Breast epithelium (tissue), 4 donors: ENCODE measurements around the gene BSX. TPM values are rescaled to one million over a fixed set of nuclear protein-coding genes. Genes with fewer than 3 reads are reported as not detected.
A peak's percentile ranks its signal among the peaks of the same experiment; 100 is the strongest.

Experiments
- DNase-seq, 2 donors: peaks; one replicate each; pipeline ENCODE4 v3.0.0-alpha.2; 2019; ENCODE audit warnings: low spot score in 2 of 2
- H3K27ac ChIP-seq, 2 donors: fragments of 200-600 bp; sonication (generic) in 1 of 2; one replicate each; pipeline ENCODE4 v1.5.1; 2016 to 2019; ENCODE audit warnings: mild to moderate bottlenecking in 1 of 2
- H3K27me3 ChIP-seq, 2 donors: fragments of 200-600 bp; sonication (generic) in 1 of 2; one replicate each; pipeline versions ENCODE4 v1.5.1 to v1.6.0; 2017 to 2019; ENCODE audit warnings: control low read depth in 1 of 2, mild to moderate bottlenecking in 1 of 2
- H3K36me3 ChIP-seq: fragments of 200-600 bp; one replicate; pipeline ENCODE4 v1.5.1; 2019
- H3K4me1 ChIP-seq, 2 donors: fragments of 200-600 bp; sonication (generic); one replicate each; pipeline ENCODE4 v1.5.1; 2016 to 2019; ENCODE audit warnings: control low read depth in 1 of 2
- H3K4me3 ChIP-seq, 3 donors: fragments of 200-600 bp; sonication (generic); 1 replicate in 2 of 3; 2 replicates in 1 of 3; pipeline ENCODE4 v1.5.1; 2016 to 2019; ENCODE audit warnings: mild to moderate bottlenecking in 3 of 3, moderate library complexity in 2 of 3
- H3K9me3 ChIP-seq, 2 donors: fragments of 200-600 bp; sonication (generic) in 1 of 2; one replicate each; pipeline ENCODE4 v1.5.1; 2016 to 2019; ENCODE audit warnings: control low read depth in 1 of 2
- CTCF ChIP-seq, 3 donors: fragments of 450-650 bp; IDR thresholded peaks; one replicate each; pipeline ENCODE4 v1.5.1; 2016 to 2017; ENCODE audit warnings: antibody characterized with exemption in 3 of 3, mild to moderate bottlenecking in 3 of 3, moderate library complexity in 3 of 3
- POLR2A ChIP-seq: fragments of 450-650 bp; IDR thresholded peaks from one replicate; pipeline ENCODE4 v1.6.1; 2016; ENCODE audit warnings: antibody characterized with exemption, mild to moderate bottlenecking, moderate library complexity
- POLR2AphosphoS5 ChIP-seq, 3 donors: sonication (generic); formaldehyde crosslinking; IDR thresholded peaks; one replicate each; pipeline ENCODE4 v1.6.1; 2017; ENCODE audit warnings: antibody characterized with exemption in 3 of 3
- intact Hi-C: fragments of 100-400 bp; cut with DNase I; formaldehyde crosslinking; loops from one replicate; pipeline ENCODE4 v1.15.1; 2023; ENCODE audit warnings: low total_unique reads
- total RNA-seq, 3 donors: library from RNA; depleted of rRNA; stranded (reverse); fragments of >200 nt; gene quantifications; one replicate each; pipeline ENCODE4 v1.1.0, GENCODE V29; 2016

Gene BSX
- not detected for total RNA-seq

GRCh38 chr11:122981388-122982264 is at the start of gene BSX:
TSS of gene BSX (minus strand) at chr11:122981834. CDS start at chr11:122981671, 163 bp downstream.
- Histone ChIP-seq H3K9me3 (no peaks in the 10 kb centered on the region), H3K4me1 (peaks cover 7 to 9% of the 10 kb centered on the region in 2 donors), H3K27me3 (peaks cover 6 to 95% of the 10 kb centered on the region in 2 donors), H3K4me3 (peak within 1 kb of the TSS in 1 of 3 donors; percentile 25), H3K36me3 (no peaks in the 10 kb centered on the region), H3K27ac (no peak within 1 kb of the TSS)
- DNase-seq = no peak
- intact Hi-C loops = no loop called here
- TF ChIP-seq POLR2AphosphoS5 (IDR thresholded peaks at IDR 0.05) = no peak

GRCh38 chr11:123030517-123030916 is 48.9 kb upstream of the BSX start:
- no peak for TF ChIP-seq POLR2A
- TF ChIP-seq POLR2AphosphoS5 (IDR thresholded peaks at IDR 0.05) = no peak
- TF ChIP-seq CTCF (IDR thresholded peaks at IDR 0.05) = no peak
- no peak for DNase-seq
- intact Hi-C loops = no loop called here

GRCh38 chr11:123020968-123021367 is 39.3 kb upstream of the BSX start:
- H3K27ac ChIP-seq = no peak overlapping the region
- intact Hi-C loops = no loop called here
- no peaks in the 10 kb centered on the region for H3K9me3 ChIP-seq
- no peaks in the 10 kb centered on the region for H3K4me1 ChIP-seq
- no peak overlapping the region for H3K4me3 ChIP-seq
- no peak for TF ChIP-seq POLR2A
- TF ChIP-seq CTCF (IDR thresholded peaks at IDR 0.05) = peak in 1 of 3 donors; percentile 19
- TF ChIP-seq POLR2AphosphoS5 (IDR thresholded peaks at IDR 0.05) = no peak
- no peaks in the 10 kb centered on the region for H3K27me3 ChIP-seq
- H3K36me3 ChIP-seq = no peaks in the 10 kb centered on the region
- DNase-seq = no peak

More at GRCh38 chr11:123030517-123030916, 48.9 kb upstream of the BSX start:
- H3K9me3 ChIP-seq = no peaks in the 10 kb centered on the region
- no peaks in the 10 kb centered on the region for H3K36me3 ChIP-seq
- no peaks in the 10 kb centered on the region for H3K4me1 ChIP-seq
- no peaks in the 10 kb centered on the region for H3K27me3 ChIP-seq
- no peak overlapping the region for H3K4me3 ChIP-seq
- no peak overlapping the region for H3K27ac ChIP-seq

DNA sequence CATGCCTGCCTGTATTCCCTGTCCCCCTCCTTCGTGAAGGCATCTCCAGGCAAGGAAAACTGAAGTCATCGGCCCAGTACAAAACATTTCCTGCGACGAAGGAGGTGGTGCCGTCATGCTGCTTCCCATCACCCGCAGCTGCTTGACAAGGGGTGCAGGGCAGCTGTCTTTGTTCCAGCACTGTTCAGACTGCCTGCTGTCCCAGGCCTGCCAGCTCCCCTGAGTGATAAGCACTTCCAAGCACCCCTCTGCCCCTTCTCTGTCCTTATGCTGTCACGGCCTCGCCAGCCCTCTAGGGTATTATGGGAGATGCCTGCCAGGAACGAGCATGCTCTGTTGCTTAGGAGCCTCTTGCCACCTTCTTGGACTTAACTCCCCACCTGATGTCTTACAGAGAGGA is 37.1 kb upstream of the BSX start:
- Histone ChIP-seq H3K27ac (no peak overlapping the region), H3K4me1 (no peaks in the 10 kb centered on the region), H3K27me3 (no peaks in the 10 kb centered on the region), H3K36me3 (no peaks in the 10 kb centered on the region), H3K9me3 (no peaks in the 10 kb centered on the region), H3K4me3 (no peak overlapping the region)
- intact Hi-C loops = no loop called here
- DNase-seq = no peak
- TF ChIP-seq POLR2A (no peak), CTCF (IDR thresholded peaks at IDR 0.05) (no peak), POLR2AphosphoS5 (IDR thresholded peaks at IDR 0.05) (no peak)

GRCh38 chr11:123011510-123011909 is 29.9 kb upstream of the BSX start:
- Histone ChIP-seq H3K27ac (no peak overlapping the region), H3K36me3 (no peaks in the 10 kb centered on the region), H3K9me3 (no peaks in the 10 kb centered on the region), H3K27me3 (no peaks in the 10 kb centered on the region), H3K4me3 (no peak overlapping the region), H3K4me1 (no peaks in the 10 kb centered on the region)
- intact Hi-C loops = no loop called here
- no peak for DNase-seq
- no peak for TF ChIP-seq CTCF (IDR thresholded peaks at IDR 0.05)
- TF ChIP-seq POLR2A = no peak
- no peak for TF ChIP-seq POLR2AphosphoS5 (IDR thresholded peaks at IDR 0.05)
